Measurements from ENCODE around the gene ZCCHC24.

The ZCCHC24 gene

GRCh38 chr10:79446758-79447084 lies 1.3 kb upstream of the ZCCHC24 start:
- DNase-seq (ENCODE audit: low read depth in 2 of 2) = no peak

GRCh38 chr10:79445977-79446757 lies 743 bp upstream of the ZCCHC24 start:
- no peak for DNase-seq (ENCODE audit: low read depth in 2 of 2)

- DNase-seq (ENCODE audit: low read depth in 2 of 2) = peak; percentile 20 to 34
Observed at GRCh38 chr10:79444199-79445119, 965 bp downstream of the ZCCHC24 start.

GRCh38 chr10:79443338-79444198 lies 1.9 kb downstream of the ZCCHC24 start:
- no peak for DNase-seq (ENCODE audit: low read depth in 2 of 2)

- DNase-seq (ENCODE audit: low read depth in 2 of 2) = no peak
Observed at GRCh38 chr10:79442171-79443040, 3.0 kb downstream of the ZCCHC24 start.

- DNase-seq (ENCODE audit: low read depth in 2 of 2) = no peak
Observed at GRCh38 chr10:79441433-79441832, 4.0 kb downstream of the ZCCHC24 start.

- DNase-seq (ENCODE audit: low read depth in 2 of 2) = no peak
Observed at GRCh38 chr10:79440281-79440680, 5.1 kb downstream of the ZCCHC24 start.

GRCh38 chr10:79438699-79439085 lies 6.7 kb downstream of the ZCCHC24 start:
- DNase-seq (ENCODE audit: low read depth in 2 of 2) = no peak

- DNase-seq (ENCODE audit: low read depth in 2 of 2) = no peak
Observed at GRCh38 chr10:79438021-79438698, 7.3 kb downstream of the ZCCHC24 start.

- no peak for DNase-seq (ENCODE audit: low read depth in 2 of 2)
Observed at GRCh38 chr10:79437111-79437814, 8.2 kb downstream of the ZCCHC24 start.

- no peak for DNase-seq (ENCODE audit: low read depth in 2 of 2)
Observed at GRCh38 chr10:79436850-79437103, 8.6 kb downstream of the ZCCHC24 start.

GRCh38 chr10:79436066-79436849 lies 9.2 kb downstream of the ZCCHC24 start:
- DNase-seq (ENCODE audit: low read depth in 2 of 2) = no peak

GRCh38 chr10:79435271-79436065 lies 10.0 kb downstream of the ZCCHC24 start:
- DNase-seq (ENCODE audit: low read depth in 2 of 2) = no peak

- no peak for DNase-seq (ENCODE audit: low read depth in 2 of 2)
Observed at GRCh38 chr10:79434821-79435251, 10.6 kb downstream of the ZCCHC24 start.

GRCh38 chr10:79434223-79434687 lies 11.2 kb downstream of the ZCCHC24 start:
- no peak for DNase-seq (ENCODE audit: low read depth in 2 of 2)

- no peak for DNase-seq (ENCODE audit: low read depth in 2 of 2)
Observed at GRCh38 chr10:79433324-79434222, 11.9 kb downstream of the ZCCHC24 start.
